ENCODE measurements around the gene ERICH3. TPM values are rescaled to one million over a fixed set of nuclear protein-coding genes. Genes with fewer than 3 reads are reported as not detected.

The ERICH3 gene
- total RNA-seq, 1 donor from 2014 or later = not detected

DNA sequence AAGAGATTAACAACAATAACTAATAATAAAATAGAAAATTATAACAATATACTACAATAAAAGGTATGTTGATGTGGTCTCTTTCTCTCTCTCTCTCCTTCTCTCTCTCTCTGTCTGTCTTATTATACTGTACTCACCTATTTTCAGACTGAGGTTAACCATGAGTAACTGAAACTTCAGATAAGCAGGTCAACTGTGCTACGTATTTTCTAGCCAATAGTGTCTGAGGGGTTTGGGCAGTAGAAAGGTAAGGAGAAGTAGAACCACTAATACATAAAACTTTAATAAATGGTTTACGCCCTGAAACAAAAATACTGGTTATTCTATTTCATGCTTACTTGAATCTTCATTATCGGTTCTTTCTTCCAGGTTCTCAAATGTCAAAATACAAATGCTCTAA lies 90.2 kb downstream of the ERICH3 start:
- Mint-ChIP-seq H3K36me3 (no peaks in the 10 kb centered on the region), H3K4me3 (no peak overlapping the region), H3K27ac (no peak overlapping the region), H3K4me1 (no peaks in the 10 kb centered on the region), H3K27me3 (ENCODE audit: insufficient read depth, low read depth) (no peaks in the 10 kb centered on the region), H3K9me3 (no peaks in the 10 kb centered on the region)
- H3K79me2 ChIP-seq (ENCODE audit: low read depth) = no peaks in the 10 kb centered on the region
- H3K4me3 ChIP-seq = no peak overlapping the region
- no peak overlapping the region for H3K4me2 ChIP-seq
- H3K9ac ChIP-seq = no peak overlapping the region
- H3K4me1 ChIP-seq = peaks cover 8% of the 10 kb centered on the region
- H4K20me1 ChIP-seq (ENCODE audit: low read depth) = no peaks in the 10 kb centered on the region
- no peaks in the 10 kb centered on the region for H3K27me3 ChIP-seq
- no peaks in the 10 kb centered on the region for H3K9me3 ChIP-seq (ENCODE audit: low read depth)
- no peak for DNase-seq (ENCODE audit: low spot score)
- no peak overlapping the region for H2AFZ ChIP-seq (replicated peaks)
- H3K36me3 ChIP-seq = no peaks in the 10 kb centered on the region
- TF ChIP-seq EZH2 (IDR thresholded peaks at IDR 0.05) = no peak
- no peak for TF ChIP-seq EZH2phosphoT487 (IDR thresholded peaks at IDR 0.05)
- TF ChIP-seq, protein P1, sequence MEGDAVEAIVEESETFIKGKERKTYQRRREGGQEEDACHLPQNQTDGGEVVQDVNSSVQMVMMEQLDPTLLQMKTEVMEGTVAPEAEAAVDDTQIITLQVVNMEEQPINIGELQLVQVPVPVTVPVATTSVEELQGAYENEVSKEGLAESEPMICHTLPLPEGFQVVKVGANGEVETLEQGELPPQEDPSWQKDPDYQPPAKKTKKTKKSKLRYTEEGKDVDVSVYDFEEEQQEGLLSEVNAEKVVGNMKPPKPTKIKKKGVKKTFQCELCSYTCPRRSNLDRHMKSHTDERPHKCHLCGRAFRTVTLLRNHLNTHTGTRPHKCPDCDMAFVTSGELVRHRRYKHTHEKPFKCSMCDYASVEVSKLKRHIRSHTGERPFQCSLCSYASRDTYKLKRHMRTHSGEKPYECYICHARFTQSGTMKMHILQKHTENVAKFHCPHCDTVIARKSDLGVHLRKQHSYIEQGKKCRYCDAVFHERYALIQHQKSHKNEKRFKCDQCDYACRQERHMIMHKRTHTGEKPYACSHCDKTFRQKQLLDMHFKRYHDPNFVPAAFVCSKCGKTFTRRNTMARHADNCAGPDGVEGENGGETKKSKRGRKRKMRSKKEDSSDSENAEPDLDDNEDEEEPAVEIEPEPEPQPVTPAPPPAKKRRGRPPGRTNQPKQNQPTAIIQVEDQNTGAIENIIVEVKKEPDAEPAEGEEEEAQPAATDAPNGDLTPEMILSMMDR (IDR thresholded peaks at IDR 0.05) = no peak
- H3F3A ChIP-seq (ENCODE audit: low read depth) = no peaks in the 10 kb centered on the region
- H3K27ac ChIP-seq = no peak overlapping the region

DNA sequence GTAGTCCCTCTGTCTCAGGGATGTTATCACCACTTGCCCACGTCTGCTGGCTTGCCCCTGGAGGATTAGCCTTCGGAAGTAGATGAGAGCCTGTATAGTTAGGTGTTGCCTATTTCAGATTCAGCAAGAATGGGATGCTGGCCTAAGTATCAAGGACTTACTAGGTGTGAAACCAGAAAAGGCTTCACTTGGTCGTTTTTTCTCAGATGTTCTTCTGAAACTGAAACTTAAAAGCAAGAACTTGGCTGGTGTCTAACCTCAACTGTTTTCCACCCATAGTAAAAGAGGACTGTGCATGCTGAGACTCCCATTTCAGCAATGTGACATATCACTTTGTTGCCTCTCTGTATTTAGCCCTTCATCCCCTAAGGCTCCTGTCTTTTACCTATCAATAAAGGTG lies 94.2 kb downstream of the ERICH3 start:
- Mint-ChIP-seq H3K36me3 (no peaks in the 10 kb centered on the region), H3K4me3 (no peak overlapping the region), H3K9me3 (no peaks in the 10 kb centered on the region), H3K4me1 (no peaks in the 10 kb centered on the region), H3K27ac (no peak overlapping the region), H3K27me3 (ENCODE audit: insufficient read depth, low read depth) (no peaks in the 10 kb centered on the region)
- peaks cover 8% of the 10 kb centered on the region for H3K4me1 ChIP-seq
- H3K36me3 ChIP-seq = no peaks in the 10 kb centered on the region
- no peak overlapping the region for H3K4me2 ChIP-seq
- TF ChIP-seq EZH2phosphoT487 (IDR thresholded peaks at IDR 0.05) = no peak
- TF ChIP-seq EZH2 (IDR thresholded peaks at IDR 0.05) = no peak
- TF ChIP-seq, protein P1 (IDR thresholded peaks at IDR 0.05) = no peak
- H3K27ac ChIP-seq = no peak overlapping the region
- no peak overlapping the region for H3K4me3 ChIP-seq
- no peak overlapping the region for H2AFZ ChIP-seq (replicated peaks)
- no peaks in the 10 kb centered on the region for H3K79me2 ChIP-seq (ENCODE audit: low read depth)
- H3K9ac ChIP-seq = no peak overlapping the region
- H3K27me3 ChIP-seq = no peaks in the 10 kb centered on the region
- no peaks in the 10 kb centered on the region for H3F3A ChIP-seq (ENCODE audit: low read depth)
- H3K9me3 ChIP-seq (ENCODE audit: low read depth) = no peaks in the 10 kb centered on the region
- DNase-seq (ENCODE audit: low spot score) = no peak
- no peaks in the 10 kb centered on the region for H4K20me1 ChIP-seq (ENCODE audit: low read depth)

DNA sequence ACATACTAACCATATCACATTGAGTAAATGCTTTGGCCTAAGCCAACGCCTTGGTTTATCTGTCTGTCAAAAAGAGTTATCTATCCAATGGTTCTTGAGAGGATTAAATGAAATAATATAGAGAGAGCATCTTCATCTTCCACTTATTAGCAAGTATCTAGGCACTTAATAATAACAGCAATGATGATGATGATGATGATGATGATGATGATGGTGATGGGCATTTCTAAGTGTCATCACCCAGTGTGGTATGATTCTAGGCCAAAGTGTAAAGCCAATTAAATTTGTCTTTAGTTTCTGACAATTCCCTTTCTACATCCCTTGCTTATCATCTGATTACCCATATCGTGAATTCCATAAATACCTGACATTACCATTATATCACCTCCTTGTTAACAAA lies 95.5 kb downstream of the ERICH3 start:
- H3K27me3 ChIP-seq = no peaks in the 10 kb centered on the region
- H3F3A ChIP-seq (ENCODE audit: low read depth) = no peaks in the 10 kb centered on the region
- TF ChIP-seq EZH2 (IDR thresholded peaks at IDR 0.05) = no peak
- no peak for TF ChIP-seq EZH2phosphoT487 (IDR thresholded peaks at IDR 0.05)
- TF ChIP-seq, protein P1 (IDR thresholded peaks at IDR 0.05) = no peak
- no peak overlapping the region for H3K27ac ChIP-seq
- no peaks in the 10 kb centered on the region for H3K27me3 Mint-ChIP-seq (ENCODE audit: insufficient read depth, low read depth)
- H3K4me1 ChIP-seq = peaks cover 8% of the 10 kb centered on the region
- no peaks in the 10 kb centered on the region for H3K36me3 Mint-ChIP-seq
- H4K20me1 ChIP-seq (ENCODE audit: low read depth) = no peaks in the 10 kb centered on the region
- no peaks in the 10 kb centered on the region for H3K79me2 ChIP-seq (ENCODE audit: low read depth)
- no peaks in the 10 kb centered on the region for H3K9me3 ChIP-seq (ENCODE audit: low read depth)
- H3K4me1 Mint-ChIP-seq = no peaks in the 10 kb centered on the region
- H2AFZ ChIP-seq (replicated peaks) = no peak overlapping the region
- no peak overlapping the region for H3K4me2 ChIP-seq
- H3K9ac ChIP-seq = no peak overlapping the region
- H3K4me3 Mint-ChIP-seq = no peak overlapping the region
- no peak for DNase-seq (ENCODE audit: low spot score)
- no peaks in the 10 kb centered on the region for H3K9me3 Mint-ChIP-seq
- H3K36me3 ChIP-seq = no peaks in the 10 kb centered on the region
- no peak overlapping the region for H3K27ac Mint-ChIP-seq
- H3K4me3 ChIP-seq = no peak overlapping the region

Measured in neural progenitor cell (in vitro differentiated cells).